ENCODE measurements around the gene EXOSC3. TPM values are rescaled to one million over a fixed set of nuclear protein-coding genes. Genes with fewer than 3 reads are reported as not detected.

The EXOSC3 gene
- total RNA-seq, 2 experiments from 2014 or later, result 82.6 to 103 TPM

- H3K27ac ChIP-seq (ENCODE audit: low read depth, low read length, poor library complexity, severe bottlenecking), result no peak overlapping the region
- H3K4me2 ChIP-seq (ENCODE audit: low read length), result no peak overlapping the region
- CTCF ChIA-PET (ENCODE audit: unreplicated experiment), result no interaction called here
- H3K4me1 ChIP-seq (ENCODE audit: insufficient read depth, low read length, poor library complexity, severe bottlenecking), result no peaks in the 10 kb centered on the region
- no peak overlapping the region for H2AFZ ChIP-seq (ENCODE audit: low read length)
- BruUV-seq (replicated peaks), result no TSS peak
- peaks cover 6% of the 10 kb centered on the region; the same call in 1 of the 2 replicates for H4K20me1 ChIP-seq (ENCODE audit: insufficient read depth, low read length)
- H3K36me3 ChIP-seq (ENCODE audit: insufficient read depth, low read length), result peaks cover 57% of the 10 kb centered on the region
- H3K4me3 ChIP-seq (ENCODE audit: low read depth, low read length, poor library complexity, severe bottlenecking), result no peak overlapping the region
- H3K9me3 ChIP-seq (ENCODE audit: low read length), result no peaks in the 10 kb centered on the region
- intact Hi-C loops (cut with micrococcal nuclease; ENCODE audit: unreplicated experiment), result no loop called here
- TF ChIP-seq EZH2phosphoT487 (IDR thresholded peaks at IDR 0.05; ENCODE audit: borderline replicate concordance, low read depth, low read length), result no peak
- no peak for TF ChIP-seq CTCF (conservative IDR thresholded peaks at IDR 0.05; ENCODE audit: low read length)
- peaks cover 18% of the 10 kb centered on the region for H3K79me2 ChIP-seq (ENCODE audit: insufficient read depth, low read depth, low read length)
- DNase-seq (ENCODE audit: low spot score), result no peak
- POLR2A ChIA-PET, result interaction anchor here (1.7 kb wide), 1 partner anchor 8 kb away, joined by 7 read pairs; no protein-coding TSS in a partner anchor
- no peaks in the 10 kb centered on the region for H3K9me2 ChIP-seq (ENCODE audit: insufficient read depth, low read length)
Measured at GRCh38 chr9:37820142-37820541, 35.3 kb upstream of the EXOSC3 start.

GRCh38 chr9:37818849-37819248, 34.0 kb upstream of the EXOSC3 start:
- H2AFZ ChIP-seq (ENCODE audit: low read length), result no peak overlapping the region
- no peak for DNase-seq (ENCODE audit: low spot score)
- H3K4me1 ChIP-seq (ENCODE audit: insufficient read depth, low read length, poor library complexity, severe bottlenecking), result no peaks in the 10 kb centered on the region
- peaks cover 6% of the 10 kb centered on the region; the same call in 1 of the 2 replicates for H4K20me1 ChIP-seq (ENCODE audit: insufficient read depth, low read length)
- H3K36me3 ChIP-seq (ENCODE audit: insufficient read depth, low read length), result peaks cover 45% of the 10 kb centered on the region
- H3K27ac ChIP-seq (ENCODE audit: low read depth, low read length, poor library complexity, severe bottlenecking), result no peak overlapping the region
- peaks cover 21% of the 10 kb centered on the region for H3K79me2 ChIP-seq (ENCODE audit: insufficient read depth, low read depth, low read length)
- H3K9me2 ChIP-seq (ENCODE audit: insufficient read depth, low read length), result no peaks in the 10 kb centered on the region
- no peaks in the 10 kb centered on the region for H3K9me3 ChIP-seq (ENCODE audit: low read length)
- BruUV-seq (replicated peaks), result no TSS peak
- ChIA-PET POLR2A (interaction anchor here (0.6 to 1.2 kb wide), 3 partner anchors 10 to 322 kb away, joined by 3 read pairs; no protein-coding TSS in a partner anchor), CTCF (ENCODE audit: unreplicated experiment) (interaction anchor here (0.5 kb wide), 1 partner anchor 18 kb away, joined by 3 read pairs; no protein-coding TSS in a partner anchor)
- H3K4me2 ChIP-seq (ENCODE audit: low read length), result no peak overlapping the region
- intact Hi-C loops (cut with micrococcal nuclease; ENCODE audit: unreplicated experiment), result no loop called here
- no peak for TF ChIP-seq CTCF (conservative IDR thresholded peaks at IDR 0.05; ENCODE audit: low read length)
- TF ChIP-seq EZH2phosphoT487 (IDR thresholded peaks at IDR 0.05; ENCODE audit: borderline replicate concordance, low read depth, low read length), result no peak
- no peak overlapping the region for H3K4me3 ChIP-seq (ENCODE audit: low read depth, low read length, poor library complexity, severe bottlenecking)

DNA sequence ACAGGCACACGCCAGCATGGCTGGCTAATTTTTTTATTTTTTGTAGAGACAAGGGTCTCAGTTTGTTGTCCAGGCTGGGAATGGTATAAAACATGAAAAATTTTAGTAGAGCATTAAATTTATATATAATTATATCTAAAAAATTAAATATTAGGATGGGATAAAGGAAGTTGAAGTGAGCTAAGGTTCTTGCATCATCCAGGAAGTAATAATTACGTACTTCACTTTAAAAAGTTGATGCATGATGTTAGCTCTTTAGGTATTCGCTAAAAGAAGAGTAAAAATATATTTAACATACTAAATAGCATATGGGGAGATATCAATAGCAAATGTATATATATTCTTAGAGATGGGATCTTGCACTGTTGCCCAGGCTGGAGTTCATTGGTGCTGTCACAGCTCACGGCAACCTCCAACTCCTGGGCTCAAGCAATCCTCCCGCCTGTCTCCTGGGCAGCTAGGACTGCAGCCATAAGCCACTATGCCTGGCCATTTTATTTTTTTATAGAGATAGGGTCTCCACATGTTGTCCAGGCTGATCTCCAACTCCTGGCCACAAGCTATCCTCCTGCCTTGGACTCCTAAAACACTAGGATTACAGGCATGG, 28.0 kb upstream of the EXOSC3 start:
- Histone ChIP-seq H3K4me1 (ENCODE audit: insufficient read depth, low read length, poor library complexity, severe bottlenecking) (no peaks in the 10 kb centered on the region), H3K4me3 (ENCODE audit: low read depth, low read length, poor library complexity, severe bottlenecking) (no peak overlapping the region), H2AFZ (ENCODE audit: low read length) (no peak overlapping the region), H3K79me2 (ENCODE audit: insufficient read depth, low read depth, low read length) (peaks cover 33% of the 10 kb centered on the region), H3K9me3 (ENCODE audit: low read length) (no peaks in the 10 kb centered on the region), H3K36me3 (ENCODE audit: insufficient read depth, low read length) (peaks cover 18% of the 10 kb centered on the region), H3K9me2 (ENCODE audit: insufficient read depth, low read length) (no peaks in the 10 kb centered on the region), H3K27ac (ENCODE audit: low read depth, low read length, poor library complexity, severe bottlenecking) (no peak overlapping the region), H3K4me2 (ENCODE audit: low read length) (no peak overlapping the region), H4K20me1 (ENCODE audit: insufficient read depth, low read length) (no peaks in the 10 kb centered on the region)
- no TSS peak for BruUV-seq (replicated peaks)
- TF ChIP-seq EZH2phosphoT487 (IDR thresholded peaks at IDR 0.05; ENCODE audit: borderline replicate concordance, low read depth, low read length) (no peak), CTCF (conservative IDR thresholded peaks at IDR 0.05; ENCODE audit: low read length) (no peak)
- CTCF ChIA-PET (ENCODE audit: unreplicated experiment), result no interaction called here
- DNase-seq (ENCODE audit: low spot score), result no peak
- intact Hi-C loops (cut with micrococcal nuclease; ENCODE audit: unreplicated experiment), result no loop called here
- POLR2A ChIA-PET, result interaction anchor here (0.6 to 2.2 kb wide), 9 partner anchors 7 to 108 kb away, joined by 3 to 7 read pairs (median 3); partner anchors contain the start of gene DCAF10

All from OCI-LY7 (cell line).